ES-I3 (cell line): ENCODE measurements around the gene FAAP100.

Experiments
- H3K36me3 ChIP-seq: 2 replicates; pipeline ENCODE4 v1.6.1; 2013; ENCODE audit warnings: mild to moderate bottlenecking, low read length, control low read depth, moderate library complexity; ENCODE audit not compliant: insufficient read depth
- H3K4me1 ChIP-seq: 2 replicates; pipeline ENCODE4 v1.6.1; 2013; ENCODE audit warnings: mild to moderate bottlenecking, control low read depth, low read length; ENCODE audit not compliant: insufficient read depth
- H3K9ac ChIP-seq: 2 replicates; pipeline ENCODE4 v1.6.1; 2013; ENCODE audit warnings: low read depth, mild to moderate bottlenecking, low read length, moderate library complexity
- H3K9me3 ChIP-seq: 2 replicates; pipeline ENCODE4 v1.6.1; 2013; ENCODE audit warnings: mild to moderate bottlenecking, low read length, moderate library complexity; ENCODE audit not compliant: control insufficient read depth, insufficient read depth

The FAAP100 gene

DNA sequence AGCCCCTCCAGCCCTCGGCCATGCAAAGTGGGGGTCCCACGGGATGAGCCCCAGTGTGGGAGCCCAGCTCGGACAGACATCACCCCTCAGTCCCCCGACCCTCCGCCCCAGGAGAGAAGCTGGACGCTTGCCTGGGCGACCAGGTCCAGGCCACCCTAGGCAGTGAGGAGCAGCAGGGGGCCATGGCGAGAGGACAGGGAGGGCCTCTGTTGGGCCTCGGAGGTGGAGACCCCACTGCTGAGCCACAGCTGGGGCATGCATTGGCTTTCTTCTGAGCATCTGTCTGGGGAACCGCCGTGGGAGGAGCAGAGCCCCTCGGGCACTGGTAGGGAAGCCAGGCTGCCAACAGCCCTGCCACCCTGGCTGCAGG, 52.6 kb downstream of the FAAP100 start:
- H3K9me3 ChIP-seq: no peaks in the 10 kb centered on the region
- no peak overlapping the region for H3K9ac ChIP-seq
- H3K4me1 ChIP-seq: peaks cover 7% of the 10 kb centered on the region; the same call in 1 of the 2 replicates

DNA sequence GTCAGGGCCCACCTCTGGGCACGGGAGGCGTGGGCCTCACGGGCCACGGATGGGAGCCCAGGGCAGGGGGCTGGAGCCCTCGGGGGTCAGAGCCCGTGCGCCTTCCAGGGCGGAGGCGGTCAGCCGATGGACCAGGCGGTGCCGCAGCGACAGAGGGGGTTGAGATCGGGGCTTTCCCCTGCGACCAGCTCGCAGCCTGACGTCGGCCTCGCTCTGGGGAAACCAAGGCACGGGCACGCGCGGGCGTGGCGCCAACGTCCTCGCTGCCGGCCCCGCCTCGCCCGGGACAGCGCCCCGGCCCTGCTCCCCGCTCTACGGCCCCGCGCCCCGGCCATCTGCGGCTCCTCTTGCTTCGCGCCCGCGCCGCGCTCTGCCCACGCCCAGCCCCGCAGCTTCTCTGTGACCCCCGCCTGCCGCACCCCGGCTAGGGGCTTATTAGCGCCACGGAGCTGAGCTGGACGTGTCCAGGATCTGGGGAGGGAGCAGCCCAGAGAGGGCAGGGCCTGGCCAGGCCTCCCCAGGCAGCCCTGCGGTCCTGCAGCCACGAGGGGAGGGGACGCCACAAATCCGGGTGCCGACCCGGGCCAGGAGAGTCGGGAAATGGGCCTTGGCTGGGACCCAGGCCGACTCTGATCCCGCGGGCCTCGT, 53.1 kb downstream of the FAAP100 start:
- no peaks in the 10 kb centered on the region for H3K9me3 ChIP-seq
- no peak overlapping the region for H3K9ac ChIP-seq
- no peaks in the 10 kb centered on the region for H3K36me3 ChIP-seq
- peaks cover 7% of the 10 kb centered on the region; the same call in 1 of the 2 replicates for H3K4me1 ChIP-seq

More for the DNA sequence above, 52.6 kb downstream of the FAAP100 start:
- H3K36me3 ChIP-seq: no peaks in the 10 kb centered on the region

DNA sequence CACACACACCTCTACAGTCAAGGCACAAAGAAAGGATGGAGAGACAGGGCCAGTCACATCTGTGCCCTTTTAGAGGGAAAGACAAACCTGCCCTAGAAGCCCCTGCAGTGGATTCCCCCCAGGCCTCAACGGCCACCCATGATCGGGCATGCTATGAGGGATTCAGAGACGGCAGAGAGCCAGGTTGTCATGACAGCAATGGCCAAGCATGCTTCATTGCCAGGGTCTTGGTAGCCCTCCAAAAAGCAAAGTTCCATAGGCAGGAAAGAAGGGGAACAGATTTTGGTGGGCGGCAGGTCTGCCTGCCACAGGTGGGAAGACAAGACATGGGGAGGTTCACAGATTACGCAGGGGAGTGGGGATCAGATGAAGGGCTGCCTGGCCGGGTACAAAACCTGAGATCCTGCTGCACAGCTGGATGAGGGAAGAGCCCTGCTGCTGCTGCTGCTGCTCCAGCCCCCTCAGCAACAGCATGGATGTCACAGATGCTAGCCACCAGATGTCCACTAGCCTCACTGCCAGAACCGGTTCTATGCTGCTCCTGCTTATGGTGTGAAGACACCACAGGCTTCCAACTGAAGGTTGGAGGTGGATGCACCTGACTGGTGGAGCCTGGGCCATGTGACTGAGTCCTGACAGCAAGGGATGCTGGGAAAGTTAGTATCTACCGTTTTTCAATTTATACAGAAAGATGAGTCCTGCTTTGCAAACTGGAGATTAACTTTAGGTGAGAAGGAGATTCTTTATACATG, 57.4 kb downstream of the FAAP100 start:
- Histone ChIP-seq H3K9ac (no peak overlapping the region), H3K4me1 (peaks cover 22% of the 10 kb centered on the region; the same call in 1 of the 2 replicates), H3K36me3 (no peaks in the 10 kb centered on the region), H3K9me3 (no peaks in the 10 kb centered on the region)

DNA sequence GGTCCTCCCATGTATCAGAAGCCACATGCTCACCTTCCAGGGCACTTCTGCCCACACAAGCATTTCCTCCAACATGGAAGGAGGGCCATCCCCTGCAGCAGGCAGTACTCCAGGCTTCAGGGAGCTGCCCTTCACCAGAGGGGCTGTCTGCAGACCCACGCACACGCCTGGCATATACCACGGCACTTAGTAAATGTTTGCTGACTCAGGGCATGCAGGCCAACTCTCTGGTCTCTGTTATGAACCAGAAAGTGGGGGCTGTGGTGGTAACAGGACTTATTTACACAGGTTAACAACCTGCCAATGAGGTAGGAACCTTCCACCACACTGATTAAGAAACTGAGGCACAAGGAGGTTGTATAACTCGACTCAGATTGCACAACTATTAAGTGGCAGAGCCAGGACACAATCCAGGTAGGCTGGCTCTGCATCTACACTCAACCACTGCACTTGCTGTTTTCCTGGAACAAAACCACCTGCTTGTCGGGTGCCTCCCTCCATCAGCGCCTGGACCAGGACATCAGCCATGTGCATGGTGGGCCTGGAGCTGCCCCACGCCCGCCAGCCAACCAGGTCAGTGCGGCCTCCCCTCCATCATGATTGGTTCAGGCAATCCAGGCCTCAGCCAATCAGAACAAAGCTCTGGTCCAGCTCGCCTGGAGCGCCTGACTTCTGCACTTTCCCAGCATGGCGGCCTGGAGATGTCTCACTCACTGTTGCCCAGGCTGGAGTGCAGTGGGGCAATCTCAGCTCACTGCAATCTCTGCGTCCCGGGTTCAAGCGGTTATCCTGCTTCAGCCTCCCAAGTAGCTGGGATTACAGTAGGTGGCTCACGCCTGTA, 58.7 kb downstream of the FAAP100 start:
- Histone ChIP-seq H3K9ac (no peak overlapping the region), H3K4me1 (peaks cover 28% of the 10 kb centered on the region; the same call in 1 of the 2 replicates), H3K9me3 (no peaks in the 10 kb centered on the region), H3K36me3 (no peaks in the 10 kb centered on the region)

DNA sequence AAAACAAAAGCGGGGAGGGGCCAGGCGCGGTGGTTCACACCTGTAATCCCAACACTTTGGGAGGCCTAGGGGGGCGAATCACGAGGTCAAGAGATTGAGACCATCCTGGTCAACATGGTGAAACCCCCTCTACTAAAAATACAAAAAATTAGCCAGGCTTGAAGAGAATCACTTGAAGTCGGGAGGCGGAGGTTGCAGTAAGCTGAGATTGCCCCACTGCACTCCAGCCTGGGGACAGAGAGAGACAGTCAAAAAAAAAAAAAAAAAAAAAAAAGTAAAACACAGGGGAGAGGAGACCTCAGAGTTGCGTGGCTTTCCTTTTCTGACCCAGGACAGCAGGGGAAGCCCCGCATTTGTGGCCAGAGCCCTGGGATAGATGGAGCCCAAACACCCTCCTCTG, 59.4 kb downstream of the FAAP100 start:
- Histone ChIP-seq H3K4me1 (peaks cover 28% of the 10 kb centered on the region; the same call in 1 of the 2 replicates), H3K9ac (no peak overlapping the region), H3K9me3 (no peaks in the 10 kb centered on the region), H3K36me3 (no peaks in the 10 kb centered on the region)

DNA sequence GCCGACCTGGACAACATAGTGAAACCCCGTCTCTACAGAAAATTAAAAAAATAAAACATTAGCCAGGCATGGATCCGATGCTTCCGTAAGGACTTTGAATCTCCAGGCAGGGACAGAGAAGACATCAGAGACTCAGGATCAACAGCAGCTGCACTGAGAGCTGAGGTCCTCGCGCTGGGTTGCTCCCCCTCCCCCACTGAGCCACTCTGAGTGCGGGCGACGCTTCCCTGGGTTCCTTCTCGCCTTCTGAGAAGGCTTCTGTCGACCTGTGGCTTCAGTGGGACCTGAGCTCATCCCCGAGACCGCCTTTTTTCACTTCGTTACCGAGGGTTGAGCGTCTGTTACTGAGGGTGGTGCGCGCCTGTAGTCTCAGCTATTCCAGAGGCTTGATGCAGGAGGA, 60.0 kb downstream of the FAAP100 start:
- Histone ChIP-seq H3K4me1 (peaks cover 28% of the 10 kb centered on the region; the same call in 1 of the 2 replicates), H3K36me3 (no peaks in the 10 kb centered on the region), H3K9me3 (no peaks in the 10 kb centered on the region), H3K9ac (no peak overlapping the region)

DNA sequence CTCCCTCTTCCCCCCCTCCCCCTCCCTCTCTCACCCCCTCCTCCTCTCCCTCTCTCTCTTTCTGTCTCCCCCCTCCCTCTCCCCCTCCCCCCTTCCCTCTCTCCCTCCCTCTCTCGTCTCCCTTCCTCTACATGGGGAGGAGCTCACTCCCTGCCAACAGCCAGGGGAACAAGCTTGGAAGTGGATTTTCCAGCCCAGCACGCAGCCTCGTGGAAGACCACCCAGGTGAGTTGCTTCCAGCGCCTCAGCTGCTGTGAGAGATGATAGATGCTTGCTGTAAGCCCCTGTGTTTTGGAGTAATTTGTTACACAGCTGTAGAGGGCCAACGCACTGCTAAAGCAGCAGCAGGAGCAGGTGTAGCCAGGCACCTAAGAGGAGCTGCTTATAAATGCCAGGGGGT, 60.4 kb downstream of the FAAP100 start:
- H3K4me1 ChIP-seq: peaks cover 28% of the 10 kb centered on the region; the same call in 1 of the 2 replicates

DNA sequence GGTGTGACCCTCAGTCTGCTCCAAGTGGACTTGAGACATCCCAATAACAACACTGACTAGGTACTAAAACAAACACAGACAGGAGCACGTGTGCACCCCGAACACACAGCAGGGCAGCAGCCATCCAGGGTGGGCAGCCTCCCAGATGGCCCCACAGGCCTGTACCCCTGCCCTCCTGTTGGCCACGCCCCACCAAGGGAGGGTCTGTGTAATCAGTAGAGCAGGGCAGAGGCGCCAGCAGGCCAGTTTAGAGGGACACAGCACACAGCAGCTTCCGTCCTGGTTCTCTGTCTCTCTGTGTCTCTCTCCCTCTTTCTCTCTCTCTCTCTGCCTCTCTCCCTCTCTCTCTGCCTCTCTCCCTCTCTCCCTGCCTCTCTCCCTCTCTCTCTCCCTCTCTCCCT, 61.0 kb downstream of the FAAP100 start:
- Histone ChIP-seq H3K36me3 (no peaks in the 10 kb centered on the region), H3K4me1 (peaks cover 30% of the 10 kb centered on the region; the same call in 1 of the 2 replicates)

More for the DNA sequence above, 60.4 kb downstream of the FAAP100 start:
- Histone ChIP-seq H3K9ac (no peak overlapping the region), H3K36me3 (no peaks in the 10 kb centered on the region), H3K9me3 (no peaks in the 10 kb centered on the region)

DNA sequence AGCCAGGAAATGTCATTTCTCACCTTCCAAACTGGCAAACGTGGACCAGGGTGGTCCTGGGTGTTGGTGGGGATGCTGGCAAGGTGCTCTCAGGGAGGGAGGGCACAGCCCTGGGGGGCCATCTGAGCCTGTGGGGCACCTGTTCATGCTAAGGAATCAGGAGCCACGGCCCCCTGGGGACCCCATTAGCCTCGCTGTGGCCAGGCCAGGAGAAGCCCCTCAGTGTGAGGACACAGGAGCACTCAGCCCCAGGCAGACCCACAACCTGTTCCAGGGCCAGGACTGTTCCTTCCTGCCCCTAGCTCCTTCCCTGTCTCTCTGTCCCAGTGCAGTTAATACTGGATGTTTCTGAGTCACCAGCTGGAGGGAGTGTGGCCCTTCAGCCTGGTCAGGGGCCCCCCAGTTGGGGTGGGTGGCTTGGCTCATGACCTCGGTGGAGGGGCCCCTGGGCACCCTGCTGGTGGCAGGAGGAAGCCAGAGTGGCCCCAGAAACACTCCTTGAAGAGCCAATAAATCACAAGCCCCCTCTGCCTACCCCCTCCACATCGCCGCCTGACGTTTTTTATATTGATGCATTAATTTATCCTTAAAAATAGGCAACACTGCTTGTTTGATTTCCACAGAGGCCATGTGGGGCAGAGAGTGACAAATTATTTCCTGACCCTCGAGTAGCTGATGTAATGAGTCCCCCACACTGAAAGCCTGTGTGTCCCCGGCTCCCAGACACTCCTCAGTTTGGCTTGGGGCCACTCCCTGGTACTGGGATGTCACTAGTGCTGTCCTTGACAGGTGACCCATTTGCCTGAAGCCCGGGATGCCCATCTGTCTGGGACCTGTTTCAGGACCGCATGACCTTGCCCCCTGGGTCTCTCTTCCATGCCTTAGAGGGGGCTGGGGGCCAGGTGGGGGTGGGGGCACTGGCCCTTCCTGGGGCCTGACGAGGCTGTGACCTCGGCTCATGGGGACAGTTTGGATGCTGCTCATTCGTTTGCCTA, 61.9 kb downstream of the FAAP100 start:
- Histone ChIP-seq H3K9me3 (no peaks in the 10 kb centered on the region), H3K36me3 (no peaks in the 10 kb centered on the region), H3K4me1 (peaks cover 31% of the 10 kb centered on the region; the same call in 1 of the 2 replicates), H3K9ac (peak overlapping the region; percentile 17; the same call in 1 of the 2 replicates)

More for the DNA sequence above, 61.0 kb downstream of the FAAP100 start:
- Histone ChIP-seq H3K9me3 (no peaks in the 10 kb centered on the region), H3K9ac (no peak overlapping the region)
